GM21529 (cell line): ENCODE data around the gene RBM15.

ENCODE experiments used
- ATAC-seq: cut with Tn5 transposase; IDR thresholded peaks from one replicate; pipeline ENCODE4 v1.9.1; 2021; ENCODE audit not compliant: unreplicated experiment

The RBM15 gene

GRCh38 chr1:110338886-110339406 is at the start of gene RBM15:
RBM15 (plus strand) TSS chr1:110339377; CDS start chr1:110339406, 29 bp downstream.
- ATAC-seq = peak; percentile 69

- ATAC-seq = no peak
These were observed 47.7 kb upstream of the RBM15 start for GRCh38 chr1:110291241-110292030.

GRCh38 chr1:110292031-110292741 is 47.0 kb upstream of the RBM15 start:
- ATAC-seq = no peak

GRCh38 chr1:110293601-110294104 is 45.5 kb upstream of the RBM15 start:
- ATAC-seq = no peak

- no peak for ATAC-seq
These were observed 44.9 kb upstream of the RBM15 start for GRCh38 chr1:110294308-110294707.

GRCh38 chr1:110298991-110299390 is 40.2 kb upstream of the RBM15 start:
- no peak for ATAC-seq

GRCh38 chr1:110300412-110301085 is 38.6 kb upstream of the RBM15 start:
- ATAC-seq = no peak

- no peak for ATAC-seq
These were observed 36.3 kb upstream of the RBM15 start for GRCh38 chr1:110302836-110303235.

GRCh38 chr1:110305900-110306420 is 33.2 kb upstream of the RBM15 start:
- ATAC-seq = no peak

- no peak for ATAC-seq
These were observed 31.8 kb upstream of the RBM15 start for GRCh38 chr1:110307239-110307974.

- no peak for ATAC-seq
These were observed 30.9 kb upstream of the RBM15 start for GRCh38 chr1:110308247-110308646.

GRCh38 chr1:110309139-110309538 is 30.0 kb upstream of the RBM15 start:
- ATAC-seq = no peak

GRCh38 chr1:110309767-110310166 is 29.4 kb upstream of the RBM15 start:
- ATAC-seq = no peak

- ATAC-seq = no peak
These were observed 28.9 kb upstream of the RBM15 start for GRCh38 chr1:110310300-110310699.

- ATAC-seq = no peak
These were observed 26.7 kb upstream of the RBM15 start for GRCh38 chr1:110312188-110313121.

GRCh38 chr1:110316735-110317134 is 22.4 kb upstream of the RBM15 start:
- no peak for ATAC-seq

GRCh38 chr1:110318046-110318445 is 21.1 kb upstream of the RBM15 start:
- ATAC-seq = no peak

- no peak for ATAC-seq
These were observed 19.6 kb upstream of the RBM15 start for GRCh38 chr1:110319332-110320167.

GRCh38 chr1:110320168-110320518 is 19.0 kb upstream of the RBM15 start:
- no peak for ATAC-seq
